Measurements from ENCODE around the gene CASD1.

Gene CASD1

GRCh38 chr7:94590526-94591162, 81.0 kb downstream of the CASD1 start:
- TF ChIP-seq POLR2AphosphoS5 (IDR thresholded peaks at IDR 0.05; ENCODE audit: low read depth, low read length), result no peak
- TF ChIP-seq TAF1 (IDR thresholded peaks at IDR 0.05; ENCODE audit: borderline replicate concordance, low read depth, low read length), result no peak
- no peak for TF ChIP-seq POLR2A (IDR thresholded peaks at IDR 0.05; ENCODE audit: low read depth, low read length)
- DNase-seq (ENCODE audit: insufficient read length) (no peak), FAIRE-seq (no peak)

- TF ChIP-seq POLR2AphosphoS5 (IDR thresholded peaks at IDR 0.05; ENCODE audit: low read depth, low read length) (no peak), POLR2A (IDR thresholded peaks at IDR 0.05; ENCODE audit: low read depth, low read length) (no peak), TAF1 (IDR thresholded peaks at IDR 0.05; ENCODE audit: borderline replicate concordance, low read depth, low read length) (no peak)
- no peak for FAIRE-seq
- no peak for DNase-seq (ENCODE audit: insufficient read length)
Measured at GRCh38 chr7:94591176-94591575, 81.6 kb downstream of the CASD1 start.

GRCh38 chr7:94594882-94595281, 85.3 kb downstream of the CASD1 start:
- DNase-seq (ENCODE audit: insufficient read length) (no peak), FAIRE-seq (no peak)
- no peak for TF ChIP-seq POLR2A (IDR thresholded peaks at IDR 0.05; ENCODE audit: low read depth, low read length)
- no peak for TF ChIP-seq POLR2AphosphoS5 (IDR thresholded peaks at IDR 0.05; ENCODE audit: low read depth, low read length)
- TF ChIP-seq TAF1 (IDR thresholded peaks at IDR 0.05; ENCODE audit: borderline replicate concordance, low read depth, low read length), result no peak

GRCh38 chr7:94595717-94596116, 86.1 kb downstream of the CASD1 start:
- DNase-seq (ENCODE audit: insufficient read length) (no peak), FAIRE-seq (no peak)
- no peak for TF ChIP-seq POLR2A (IDR thresholded peaks at IDR 0.05; ENCODE audit: low read depth, low read length)
- no peak for TF ChIP-seq POLR2AphosphoS5 (IDR thresholded peaks at IDR 0.05; ENCODE audit: low read depth, low read length)
- no peak for TF ChIP-seq TAF1 (IDR thresholded peaks at IDR 0.05; ENCODE audit: borderline replicate concordance, low read depth, low read length)

GRCh38 chr7:94600267-94600666, 90.7 kb downstream of the CASD1 start:
- FAIRE-seq, result no peak
- no peak for TF ChIP-seq POLR2A (IDR thresholded peaks at IDR 0.05; ENCODE audit: low read depth, low read length)
- TF ChIP-seq POLR2AphosphoS5 (IDR thresholded peaks at IDR 0.05; ENCODE audit: low read depth, low read length), result no peak
- TF ChIP-seq TAF1 (IDR thresholded peaks at IDR 0.05; ENCODE audit: borderline replicate concordance, low read depth, low read length), result no peak
- no peak for DNase-seq (ENCODE audit: insufficient read length)

GRCh38 chr7:94602181-94602580, 92.6 kb downstream of the CASD1 start:
- TF ChIP-seq POLR2AphosphoS5 (IDR thresholded peaks at IDR 0.05; ENCODE audit: low read depth, low read length), result no peak
- TF ChIP-seq POLR2A (IDR thresholded peaks at IDR 0.05; ENCODE audit: low read depth, low read length), result no peak
- TF ChIP-seq TAF1 (IDR thresholded peaks at IDR 0.05; ENCODE audit: borderline replicate concordance, low read depth, low read length), result no peak
- FAIRE-seq (no peak), DNase-seq (ENCODE audit: insufficient read length) (no peak)

- no peak for DNase-seq (ENCODE audit: insufficient read length)
- peak; percentile 14 for FAIRE-seq
- TF ChIP-seq POLR2A (IDR thresholded peaks at IDR 0.05; ENCODE audit: low read depth, low read length) (no peak), TAF1 (IDR thresholded peaks at IDR 0.05; ENCODE audit: borderline replicate concordance, low read depth, low read length) (no peak)
Measured at GRCh38 chr7:94605031-94605430, 95.4 kb downstream of the CASD1 start.

Data from GM12892 (cell line).